ENCODE data around the gene CIPC.

CIPC gene

DNA sequence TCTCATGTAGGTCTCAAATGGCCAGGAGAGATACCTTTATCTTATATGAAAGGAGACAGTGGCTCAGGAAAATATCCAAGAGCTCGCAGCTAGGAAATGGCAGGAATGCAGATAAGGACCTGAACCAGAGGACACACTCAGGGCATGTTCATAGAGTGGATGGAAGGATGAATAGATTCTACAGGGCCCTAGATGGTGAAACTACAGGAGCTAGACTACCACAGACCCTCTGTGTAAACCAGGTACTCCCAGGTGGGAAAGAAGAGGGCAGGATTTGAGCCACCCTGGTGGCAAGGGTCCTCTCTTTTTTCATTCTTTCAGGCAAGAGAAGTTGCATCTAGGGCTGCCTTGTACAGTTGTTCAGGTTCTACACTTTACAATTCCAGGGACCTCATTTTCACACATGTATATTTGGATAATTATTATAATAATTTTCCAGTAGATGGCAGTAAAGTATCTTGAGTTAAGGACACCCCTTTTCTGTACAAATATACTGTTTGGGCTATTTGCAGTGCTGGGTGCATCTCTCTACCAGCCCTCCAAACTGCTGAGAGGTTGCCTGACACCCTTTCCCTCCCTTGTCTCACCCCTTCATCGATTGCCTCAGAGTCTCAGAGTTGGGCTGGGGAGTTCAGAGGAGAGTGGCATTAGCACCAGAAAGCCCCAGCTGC lies 54.0 kb downstream of the CIPC start:
- Histone ChIP-seq H3K9me3 (ENCODE audit: insufficient read depth, low read depth, low read length) (no peaks in the 10 kb centered on the region), H3K36me3 (ENCODE audit: insufficient read depth, low read length) (no peaks in the 10 kb centered on the region), H4K20me1 (ENCODE audit: insufficient read depth, low read length, poor library complexity, severe bottlenecking) (no peaks in the 10 kb centered on the region), H2AFZ (ENCODE audit: low read length) (peak overlapping the region; percentile 68; the same call in 1 of the 2 replicates), H3F3A (ENCODE audit: low read depth) (no peaks in the 10 kb centered on the region), H3K79me2 (ENCODE audit: insufficient read depth, low read length) (no peaks in the 10 kb centered on the region), H3K9ac (ENCODE audit: low read depth, low read length, poor library complexity, severe bottlenecking) (no peak overlapping the region), H3K4me2 (ENCODE audit: low read depth, low read length, poor library complexity, severe bottlenecking) (peak overlapping the region; percentile 42), H3K4me1 (ENCODE audit: insufficient read depth, low read length, poor library complexity, severe bottlenecking) (peaks cover 3% of the 10 kb centered on the region), H3K9me2 (replicated peaks; ENCODE audit: low read depth, low read length) (no peaks in the 10 kb centered on the region), H3K4me3 (ENCODE audit: low read length, poor library complexity, severe bottlenecking) (no peak overlapping the region), H3K27me3 (ENCODE audit: insufficient read depth, low read length, poor library complexity, severe bottlenecking) (no peaks in the 10 kb centered on the region)
- TF ChIP-seq EZH2phosphoT487 (IDR thresholded peaks at IDR 0.05; ENCODE audit: borderline replicate concordance): no peak
- no peak; the same call in none of the 2 replicates for TF ChIP-seq CTCF (conservative IDR thresholded peaks at IDR 0.05; ENCODE audit: low read length)

DNA sequence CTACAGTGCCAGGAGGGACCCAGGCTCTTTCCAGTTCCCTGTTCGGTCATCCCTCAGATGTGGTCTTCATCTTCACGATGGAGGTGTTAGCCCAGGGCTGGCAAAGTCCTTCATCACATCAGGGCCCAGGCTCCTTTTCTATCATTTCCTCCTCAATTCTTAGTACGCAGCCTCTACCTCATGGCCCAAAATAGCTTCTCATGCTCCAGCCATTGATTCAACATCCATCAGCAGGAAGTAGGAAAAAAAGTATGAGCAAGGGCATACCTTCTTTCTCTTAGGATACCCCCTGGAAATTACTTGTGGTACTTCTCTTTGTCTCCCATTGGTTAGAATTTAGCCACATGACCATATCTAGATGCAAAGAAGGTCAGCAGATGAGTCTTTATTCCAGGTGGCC lies 55.7 kb downstream of the CIPC start:
- Histone ChIP-seq H3K9me2 (replicated peaks; ENCODE audit: low read depth, low read length) (no peaks in the 10 kb centered on the region), H3K9me3 (ENCODE audit: insufficient read depth, low read depth, low read length) (no peaks in the 10 kb centered on the region), H2AFZ (ENCODE audit: low read length) (no peak overlapping the region), H3K79me2 (ENCODE audit: insufficient read depth, low read length) (no peaks in the 10 kb centered on the region), H3K4me2 (ENCODE audit: low read depth, low read length, poor library complexity, severe bottlenecking) (no peak overlapping the region), H3K4me1 (ENCODE audit: insufficient read depth, low read length, poor library complexity, severe bottlenecking) (peaks cover 3% of the 10 kb centered on the region), H3F3A (ENCODE audit: low read depth) (no peaks in the 10 kb centered on the region), H4K20me1 (ENCODE audit: insufficient read depth, low read length, poor library complexity, severe bottlenecking) (no peaks in the 10 kb centered on the region), H3K36me3 (ENCODE audit: insufficient read depth, low read length) (no peaks in the 10 kb centered on the region), H3K4me3 (ENCODE audit: low read length, poor library complexity, severe bottlenecking) (no peak overlapping the region), H3K9ac (ENCODE audit: low read depth, low read length, poor library complexity, severe bottlenecking) (no peak overlapping the region), H3K27me3 (ENCODE audit: insufficient read depth, low read length, poor library complexity, severe bottlenecking) (no peaks in the 10 kb centered on the region)
- TF ChIP-seq EZH2phosphoT487 (IDR thresholded peaks at IDR 0.05; ENCODE audit: borderline replicate concordance) (no peak), CTCF (conservative IDR thresholded peaks at IDR 0.05; ENCODE audit: low read length) (no peak)

GRCh38 chr14:77154421-77154820 lies 56.4 kb downstream of the CIPC start:
- H3K9me3 ChIP-seq (ENCODE audit: insufficient read depth, low read depth, low read length): no peaks in the 10 kb centered on the region
- no peaks in the 10 kb centered on the region for H3F3A ChIP-seq (ENCODE audit: low read depth)
- no peak for TF ChIP-seq EZH2phosphoT487 (IDR thresholded peaks at IDR 0.05; ENCODE audit: borderline replicate concordance)
- no peak overlapping the region for H3K9ac ChIP-seq (ENCODE audit: low read depth, low read length, poor library complexity, severe bottlenecking)
- H3K9me2 ChIP-seq (replicated peaks; ENCODE audit: low read depth, low read length): no peaks in the 10 kb centered on the region
- H4K20me1 ChIP-seq (ENCODE audit: insufficient read depth, low read length, poor library complexity, severe bottlenecking): no peaks in the 10 kb centered on the region
- no peaks in the 10 kb centered on the region for H3K36me3 ChIP-seq (ENCODE audit: insufficient read depth, low read length)
- H3K4me3 ChIP-seq (ENCODE audit: low read length, poor library complexity, severe bottlenecking): no peak overlapping the region
- H3K27me3 ChIP-seq (ENCODE audit: insufficient read depth, low read length, poor library complexity, severe bottlenecking): no peaks in the 10 kb centered on the region
- no peaks in the 10 kb centered on the region for H3K79me2 ChIP-seq (ENCODE audit: insufficient read depth, low read length)
- no peak overlapping the region for H2AFZ ChIP-seq (ENCODE audit: low read length)
- H3K4me2 ChIP-seq (ENCODE audit: low read depth, low read length, poor library complexity, severe bottlenecking): no peak overlapping the region
- H3K4me1 ChIP-seq (ENCODE audit: insufficient read depth, low read length, poor library complexity, severe bottlenecking): peaks cover 3% of the 10 kb centered on the region

DNA sequence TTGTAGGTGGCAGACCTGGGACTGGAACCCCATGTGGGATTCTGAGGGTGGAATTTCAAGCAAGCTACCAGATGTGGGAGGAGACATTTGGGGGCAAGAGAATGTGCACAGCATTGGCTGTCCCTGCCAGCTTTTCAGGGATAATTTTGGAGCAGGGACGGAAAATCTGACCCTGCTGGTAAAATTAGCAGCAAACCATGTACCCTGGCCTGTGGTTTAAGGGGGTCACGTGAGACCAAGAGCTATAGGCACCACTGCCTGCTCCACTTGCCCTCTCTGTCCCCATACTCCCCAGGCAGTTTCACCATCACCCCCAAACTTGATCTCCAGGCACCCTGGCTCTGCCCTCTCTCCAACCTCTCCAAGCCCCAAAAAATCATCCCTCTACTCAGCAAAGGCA lies 57.0 kb downstream of the CIPC start:
- Histone ChIP-seq H3K4me2 (ENCODE audit: low read depth, low read length, poor library complexity, severe bottlenecking) (no peak overlapping the region), H3K79me2 (ENCODE audit: insufficient read depth, low read length) (no peaks in the 10 kb centered on the region), H3K9me2 (replicated peaks; ENCODE audit: low read depth, low read length) (no peaks in the 10 kb centered on the region), H3K4me1 (ENCODE audit: insufficient read depth, low read length, poor library complexity, severe bottlenecking) (peaks cover 3% of the 10 kb centered on the region), H3F3A (ENCODE audit: low read depth) (no peaks in the 10 kb centered on the region), H3K27me3 (ENCODE audit: insufficient read depth, low read length, poor library complexity, severe bottlenecking) (no peaks in the 10 kb centered on the region), H4K20me1 (ENCODE audit: insufficient read depth, low read length, poor library complexity, severe bottlenecking) (no peaks in the 10 kb centered on the region), H3K9me3 (ENCODE audit: insufficient read depth, low read depth, low read length) (no peaks in the 10 kb centered on the region), H3K9ac (ENCODE audit: low read depth, low read length, poor library complexity, severe bottlenecking) (no peak overlapping the region), H3K36me3 (ENCODE audit: insufficient read depth, low read length) (no peaks in the 10 kb centered on the region), H3K4me3 (ENCODE audit: low read length, poor library complexity, severe bottlenecking) (no peak overlapping the region), H2AFZ (ENCODE audit: low read length) (no peak overlapping the region)
- TF ChIP-seq EZH2phosphoT487 (IDR thresholded peaks at IDR 0.05; ENCODE audit: borderline replicate concordance) (no peak), CTCF (conservative IDR thresholded peaks at IDR 0.05; ENCODE audit: low read length) (no peak)

Data from Loucy (cell line).